T-cell (primary cell): ENCODE data around the gene PARD3. TPM values are rescaled to one million over a fixed set of nuclear protein-coding genes. Genes with fewer than 3 reads are reported as not detected.

ENCODE experiments used
- ATAC-seq, 4 experiments: fragments of 200-7000 bp in 3 of 4; fragments of 150-1000 bp in 1 of 4; cut with Tn5 transposase; replicated peaks in 1 of 4; 1 replicate in 3 of 4; 2 replicates in 1 of 4; pipeline ENCODE4 v1.10.0; 2021; ENCODE audit warnings: moderate library complexity in 3 of 4, mild to moderate bottlenecking in 2 of 4, moderate number of reproducible peaks in 1 of 4
- CTCF ChIA-PET, 2 donors: fragments of 300-600 bp; sonication (Branson Sonifier 250); formaldehyde crosslinking; loops; one replicate each; lab custom pipeline; 2022; ENCODE audit warnings: antibody characterized with exemption in 2 of 2; lab: Charles Lee
- POLR2A ChIA-PET, 2 donors: fragments of 300-600 bp; sonication (Branson Sonifier 250); formaldehyde crosslinking; loops; one replicate each; lab custom pipeline; 2022; ENCODE audit warnings: antibody characterized with exemption in 2 of 2; lab: Charles Lee
- DNase-seq, 35 experiments: peaks; one replicate each; pipeline versions ENCODE4 v3.0.0 to v3.0.0-alpha.2; 2013 to 2023
- H3K27ac ChIP-seq: one replicate; pipeline ENCODE4 v1.5.1; 2013; ENCODE audit warnings: low read length
- H3K27me3 ChIP-seq, 2 experiments: replicated peaks in 1 of 2; 1 replicate in 1 of 2; 2 replicates in 1 of 2; pipeline versions ENCODE4 v1.6.1 to v1.7.0; 2013; ENCODE audit warnings: low read length in 1 of 2, mixed read lengths in 1 of 2; ENCODE audit not compliant: control insufficient read depth in 2 of 2, insufficient read depth in 2 of 2; ENCODE audit errors: extremely low read depth in 1 of 2
- H3K36me3 ChIP-seq, 2 donors: 1 replicate in 1 of 2; 2 replicates in 1 of 2; pipeline versions ENCODE4 v1.6.1 to v1.7.0; 2013; ENCODE audit warnings: low read length in 1 of 2; ENCODE audit not compliant: control insufficient read depth in 2 of 2, insufficient read depth in 1 of 2; ENCODE audit errors: extremely low read depth in 1 of 2
- H3K4me1 ChIP-seq, 2 experiments: 1 replicate in 1 of 2; 2 replicates in 1 of 2; pipeline versions ENCODE4 v1.6.1 to v1.7.0; 2013; ENCODE audit warnings: low read length in 2 of 2, mixed read lengths in 1 of 2; ENCODE audit not compliant: insufficient read depth in 2 of 2, control insufficient read depth in 1 of 2; ENCODE audit errors: extremely low read depth in 1 of 2
- H3K4me3 ChIP-seq, 2 donors: 1 replicate in 1 of 2; 2 replicates in 1 of 2; pipeline versions ENCODE4 v1.5.1 to v1.7.0; 2013; ENCODE audit warnings: mild to moderate bottlenecking in 2 of 2, low read length in 1 of 2, moderate library complexity in 1 of 2; ENCODE audit not compliant: control insufficient read depth in 1 of 2; ENCODE audit errors: extremely low read depth in 1 of 2
- H3K9me3 ChIP-seq: 2 replicates; pipeline ENCODE4 v1.7.0; 2013
- H3K27ac Mint-ChIP-seq, 2 donors: one replicate each; pipeline ENCODE4 v1.8.0; 2020 to 2021; ENCODE audit warnings: mild to moderate bottlenecking in 2 of 2, mixed read lengths in 2 of 2
- H3K27me3 Mint-ChIP-seq, 2 donors: one replicate each; pipeline ENCODE4 v1.8.0; 2021 to 2022; ENCODE audit warnings: mixed read lengths in 2 of 2
- H3K36me3 Mint-ChIP-seq: one replicate; pipeline ENCODE4 v1.8.0; 2021; ENCODE audit warnings: mixed read lengths
- H3K4me1 Mint-ChIP-seq, 3 donors: one replicate each; pipeline ENCODE4 v1.8.0; 2020 to 2022; ENCODE audit warnings: mixed read lengths in 3 of 3, mild to moderate bottlenecking in 1 of 3
- H3K4me3 Mint-ChIP-seq, 3 donors: one replicate each; pipeline ENCODE4 v1.8.0; 2020 to 2022; ENCODE audit warnings: mild to moderate bottlenecking in 3 of 3, mixed read lengths in 3 of 3, moderate library complexity in 3 of 3
- H3K9me3 Mint-ChIP-seq, 3 donors: one replicate each; pipeline ENCODE4 v1.8.0; 2020 to 2022; ENCODE audit warnings: mixed read lengths in 3 of 3
- WGBS: methylation state at CpG from one replicate; pipeline ENCODE4 v1.1.5; 2013; ENCODE audit warnings: missing lambda C conversion rate; ENCODE audit not compliant: insufficient coverage; 5-methylcytosine and 5-hydroxymethylcytosine counted together
- total RNA-seq, 35 experiments: library from RNA in 6 of 35; stranded (reverse) in 6 of 35; fragments of 120-200 nt in 1 of 35; gene quantifications; one replicate each; pipeline versions ENCODE4 v1.2.1 to v1.2.4 and lab custom pipeline; 2013 to 2026

Gene PARD3
- total RNA-seq, 5 donors from 2014 or later (not counting 1 experiment from before 2014, with no cell fraction given) = 0.36 to 0.92 (median 0.65) TPM

- no peaks in the 10 kb centered on the region for H3K9me3 ChIP-seq
- DNase-seq = no peak
- CTCF ChIA-PET = no interaction called here
- H3K36me3 ChIP-seq = no peaks in the 10 kb centered on the region
- peaks cover 0 to 13% of the 10 kb centered on the region in 2 experiments for H3K27me3 ChIP-seq
- no peak for ATAC-seq
- no peak overlapping the region for H3K4me3 Mint-ChIP-seq
- H3K36me3 Mint-ChIP-seq = no peaks in the 10 kb centered on the region
- peaks cover 0 to 12% of the 10 kb centered on the region in 2 donors for H3K27me3 Mint-ChIP-seq
- H3K4me3 ChIP-seq = no peak overlapping the region
- H3K9me3 Mint-ChIP-seq = no peaks in the 10 kb centered on the region
- H3K27ac ChIP-seq = no peak overlapping the region
- no peaks in the 10 kb centered on the region for H3K4me1 ChIP-seq
- POLR2A ChIA-PET = no interaction called here
- H3K4me1 Mint-ChIP-seq = no peaks in the 10 kb centered on the region
- no CpG with 5 or more reads among the region's 1 CpG for WGBS
- H3K27ac Mint-ChIP-seq = no peak overlapping the region
Measured at GRCh38 chr10:34786464-34786863, 28.6 kb downstream of the PARD3 start.

DNA sequence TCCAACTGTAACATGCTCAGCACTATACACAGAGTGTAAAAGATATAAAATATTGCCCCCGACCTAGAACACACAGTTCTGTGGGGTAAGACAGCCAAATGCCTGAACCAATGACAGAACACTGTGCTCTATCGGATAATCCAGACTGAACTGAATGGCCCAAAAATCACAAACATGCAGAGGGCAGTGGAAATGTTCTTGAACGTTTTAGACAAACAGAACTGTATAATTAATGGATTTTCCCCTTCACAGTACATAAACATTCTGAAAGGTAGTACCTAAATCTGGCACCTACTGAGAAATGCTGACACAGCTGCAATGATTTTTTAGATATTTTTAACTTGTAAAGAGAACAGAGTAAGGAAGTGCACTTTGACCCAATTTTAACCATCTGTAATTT is 33.4 kb downstream of the PARD3 start:
- no peak overlapping the region for H3K4me3 ChIP-seq
- no peak overlapping the region for H3K27ac ChIP-seq
- H3K4me3 Mint-ChIP-seq = no peak overlapping the region
- H3K9me3 Mint-ChIP-seq = no peaks in the 10 kb centered on the region
- ChIA-PET POLR2A (no interaction called here), CTCF (no interaction called here)
- H3K9me3 ChIP-seq = no peaks in the 10 kb centered on the region
- H3K36me3 ChIP-seq = no peaks in the 10 kb centered on the region
- 86% methylated on average over 1 of the region's 3 CpGs for WGBS
- peaks cover 5 to 10% (median 9%) of the 10 kb centered on the region in 3 donors for H3K4me1 Mint-ChIP-seq
- DNase-seq (no peak), ATAC-seq (no peak)
- H3K27me3 Mint-ChIP-seq = peaks cover 10 to 23% of the 10 kb centered on the region in 2 donors
- H3K27ac Mint-ChIP-seq = no peak overlapping the region
- H3K36me3 Mint-ChIP-seq = no peaks in the 10 kb centered on the region
- H3K4me1 ChIP-seq = peaks cover 2 to 3% of the 10 kb centered on the region in 2 experiments
- H3K27me3 ChIP-seq = peaks cover 0 to 10% of the 10 kb centered on the region in 2 experiments

- Histone ChIP-seq H3K4me1 (peaks cover 2 to 3% of the 10 kb centered on the region in 2 experiments), H3K36me3 (no peaks in the 10 kb centered on the region), H3K4me3 (peak overlapping the region in 1 of 2 donors; percentile 19), H3K27ac (no peak overlapping the region), H3K9me3 (no peaks in the 10 kb centered on the region), H3K27me3 (peaks cover 0 to 10% of the 10 kb centered on the region in 2 experiments)
- Mint-ChIP-seq H3K4me1 (peaks cover 5 to 10% (median 9%) of the 10 kb centered on the region in 3 donors), H3K36me3 (no peaks in the 10 kb centered on the region), H3K27ac (no peak overlapping the region), H3K4me3 (peak overlapping the region in 1 of 3 donors; percentile 46), H3K27me3 (peaks cover 10 to 27% of the 10 kb centered on the region in 2 donors), H3K9me3 (no peaks in the 10 kb centered on the region)
- ChIA-PET POLR2A (no interaction called here), CTCF (no interaction called here)
- DNase-seq (no peak), ATAC-seq (no peak)
- 7% methylated on average over 9 of the region's 11 CpGs for WGBS
Measured at GRCh38 chr10:34780818-34781380, 34.2 kb downstream of the PARD3 start.

DNA sequence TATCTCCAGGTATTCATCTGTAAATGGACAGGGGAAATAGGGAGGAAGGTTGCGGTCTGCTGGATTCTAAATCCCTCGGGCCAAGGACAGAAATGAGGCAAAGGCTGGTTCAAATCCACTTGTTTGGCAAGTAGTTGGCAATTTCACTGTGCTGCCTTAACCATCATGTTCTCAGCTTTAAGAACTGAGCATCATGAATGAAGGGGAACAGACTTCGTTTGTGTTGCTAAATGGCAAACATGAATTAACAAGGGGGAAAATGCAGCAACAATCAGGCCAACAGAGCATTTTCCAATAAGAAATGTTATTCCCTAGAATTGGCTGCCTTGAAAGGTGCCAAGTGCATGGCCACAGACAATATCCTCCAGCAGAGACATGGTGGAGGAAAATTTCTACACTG is 36.9 kb downstream of the PARD3 start:
- Mint-ChIP-seq H3K36me3 (no peaks in the 10 kb centered on the region), H3K9me3 (no peaks in the 10 kb centered on the region), H3K4me1 (peaks cover 5 to 10% (median 9%) of the 10 kb centered on the region in 3 donors), H3K27ac (no peak overlapping the region), H3K4me3 (no peak overlapping the region), H3K27me3 (peaks cover 10 to 27% of the 10 kb centered on the region in 2 donors)
- WGBS = 82% methylated on average over 2 of the region's 3 CpGs
- CTCF ChIA-PET = no interaction called here
- ATAC-seq (no peak), DNase-seq (no peak)
- Histone ChIP-seq H3K4me1 (peaks cover 2 to 3% of the 10 kb centered on the region in 2 experiments), H3K4me3 (no peak overlapping the region), H3K9me3 (no peaks in the 10 kb centered on the region), H3K36me3 (no peaks in the 10 kb centered on the region), H3K27me3 (peaks cover 0 to 8% of the 10 kb centered on the region in 2 experiments), H3K27ac (no peak overlapping the region)
- POLR2A ChIA-PET = no interaction called here

GRCh38 chr10:34776090-34776690 is 38.9 kb downstream of the PARD3 start:
- Histone ChIP-seq H3K9me3 (no peaks in the 10 kb centered on the region), H3K4me1 (peaks cover 3 to 7% of the 10 kb centered on the region in 2 experiments), H3K27ac (no peak overlapping the region), H3K36me3 (no peaks in the 10 kb centered on the region), H3K27me3 (peaks cover 0 to 4% of the 10 kb centered on the region in 2 experiments), H3K4me3 (no peak overlapping the region)
- ATAC-seq = no peak
- DNase-seq = no peak
- WGBS = 83% methylated on average over 1 of the region's 2 CpGs
- POLR2A ChIA-PET = no interaction called here
- H3K27ac Mint-ChIP-seq = no peak overlapping the region
- no peaks in the 10 kb centered on the region for H3K9me3 Mint-ChIP-seq
- H3K4me3 Mint-ChIP-seq = no peak overlapping the region
- H3K36me3 Mint-ChIP-seq = no peaks in the 10 kb centered on the region
- CTCF ChIA-PET = no interaction called here
- H3K4me1 Mint-ChIP-seq = peaks cover 5 to 9% (median 8%) of the 10 kb centered on the region in 3 donors
- H3K27me3 Mint-ChIP-seq = peaks cover 10 to 21% of the 10 kb centered on the region in 2 donors

DNA sequence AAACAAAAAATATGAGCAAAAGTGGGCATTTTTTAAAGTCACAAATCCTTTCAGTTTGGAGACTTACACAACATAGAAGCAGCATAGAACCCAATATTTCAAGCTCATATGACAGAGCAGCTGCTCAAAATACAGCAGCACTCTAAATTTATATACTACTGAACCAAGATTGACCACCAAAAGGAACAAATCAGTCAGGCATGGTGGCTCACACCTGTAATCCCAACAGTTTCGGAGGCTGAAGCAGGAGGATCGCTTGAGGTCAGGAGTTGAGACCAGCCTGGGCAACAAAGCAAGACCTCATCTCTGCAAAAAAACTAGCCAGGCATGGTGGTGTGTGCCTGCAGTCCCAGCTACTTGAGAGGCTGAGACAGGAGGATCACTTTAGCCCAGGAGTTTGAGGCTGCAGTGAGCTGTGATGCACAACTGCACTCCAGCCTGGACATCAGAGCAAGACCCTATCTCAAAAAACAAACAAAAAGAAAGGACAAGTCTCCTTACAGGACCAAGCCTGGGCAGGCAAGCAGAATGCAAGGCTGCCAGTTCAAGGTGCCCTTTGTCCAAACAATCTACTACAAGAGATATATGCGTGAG is 40.0 kb downstream of the PARD3 start:
- no peak overlapping the region for H3K27ac Mint-ChIP-seq
- no peaks in the 10 kb centered on the region for H3K36me3 Mint-ChIP-seq
- no peak overlapping the region for H3K4me3 Mint-ChIP-seq
- peaks cover 16 to 17% of the 10 kb centered on the region in 2 donors for H3K27me3 Mint-ChIP-seq
- ATAC-seq (no peak), DNase-seq (no peak)
- H3K4me1 Mint-ChIP-seq = no peaks in the 10 kb centered on the region
- H3K9me3 Mint-ChIP-seq = no peaks in the 10 kb centered on the region
- Histone ChIP-seq H3K36me3 (no peaks in the 10 kb centered on the region), H3K27me3 (no peaks in the 10 kb centered on the region), H3K4me1 (peaks cover 0 to 9% of the 10 kb centered on the region in 2 experiments), H3K27ac (no peak overlapping the region), H3K4me3 (no peak overlapping the region), H3K9me3 (no peaks in the 10 kb centered on the region)
- ChIA-PET POLR2A (no interaction called here), CTCF (no interaction called here)
- 83% methylated on average over 1 of the region's 3 CpGs for WGBS
